Pons (tissue), 1 donor: ENCODE data around the gene INAVA.

Experiments used
- DNase-seq: peaks from one replicate; pipeline ENCODE4 v3.0.0-alpha.2; 2016; ENCODE audit warnings: low spot score

INAVA gene

GRCh38 chr1:200894712-200895442, at the start of gene INAVA:
Gene INAVA (plus strand): TSS chr1:200894900. CDS start chr1:200898401, 3,501 bp downstream.
- no peak for DNase-seq

- DNase-seq: no peak
Measured at GRCh38 chr1:200845360-200845759, 49.3 kb upstream of the INAVA start.

- DNase-seq: no peak
Measured at GRCh38 chr1:200846398-200846797, 48.3 kb upstream of the INAVA start.

DNA sequence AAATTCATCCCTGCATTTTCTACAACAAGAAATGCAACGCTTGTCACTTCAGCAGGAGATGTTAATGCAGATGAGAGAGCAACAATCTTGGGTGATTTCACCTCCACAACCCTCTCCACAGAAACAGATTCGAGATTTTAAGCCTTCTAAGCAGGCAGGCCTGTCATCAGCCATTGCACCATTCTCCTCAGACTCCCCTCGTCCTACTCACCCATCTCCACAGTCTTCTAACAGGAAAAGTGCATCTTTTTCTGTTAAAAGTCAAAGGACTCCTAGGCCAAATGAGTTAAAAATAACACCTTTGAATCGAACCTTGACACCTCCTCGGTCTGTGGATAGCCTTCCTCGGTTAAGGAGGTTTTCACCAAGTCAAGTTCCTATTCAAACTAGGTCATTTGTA, 45.3 kb upstream of the INAVA start:
- no peak for DNase-seq

DNA sequence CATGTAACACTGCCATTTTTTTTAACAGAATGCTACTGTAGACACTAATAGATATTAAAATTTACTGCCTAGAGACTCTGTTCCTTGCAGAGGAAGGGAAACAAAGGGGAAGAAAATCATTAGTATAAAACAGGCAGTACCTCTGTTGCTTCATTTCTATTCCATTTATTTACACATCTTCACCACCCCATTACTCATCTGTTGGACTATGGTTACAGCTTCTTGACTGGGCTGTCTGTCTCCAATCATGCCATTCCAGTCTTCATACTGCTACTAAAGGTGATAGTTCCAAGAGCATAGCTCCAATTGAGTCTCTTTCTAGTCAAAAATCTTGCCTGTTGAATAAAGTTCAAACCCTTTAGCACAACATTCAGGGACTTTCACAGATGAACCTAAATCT, 44.1 kb upstream of the INAVA start:
- DNase-seq: no peak

- no peak for DNase-seq
Measured at GRCh38 chr1:200856716-200857357, 37.9 kb upstream of the INAVA start.

DNA sequence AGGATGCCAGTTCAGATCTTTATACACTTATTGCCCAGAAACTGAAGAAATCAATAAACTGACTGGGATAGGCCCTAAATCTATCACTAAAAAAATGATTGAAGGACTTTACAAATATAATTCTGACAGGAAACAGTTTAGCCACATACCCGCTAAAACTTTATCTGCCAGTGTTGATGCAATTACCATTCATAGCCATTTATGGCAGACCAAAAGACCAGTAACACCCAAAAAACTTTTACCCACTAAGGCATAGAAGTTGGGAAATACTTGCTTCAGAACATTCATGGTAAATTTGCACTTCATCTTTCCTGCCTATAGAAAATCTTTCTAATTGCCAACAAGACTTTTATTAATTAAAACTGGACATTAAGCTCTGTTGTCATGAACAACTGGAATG, 36.9 kb upstream of the INAVA start:
- no peak for DNase-seq

GRCh38 chr1:200861937-200862647, 32.6 kb upstream of the INAVA start:
- no peak for DNase-seq

DNA sequence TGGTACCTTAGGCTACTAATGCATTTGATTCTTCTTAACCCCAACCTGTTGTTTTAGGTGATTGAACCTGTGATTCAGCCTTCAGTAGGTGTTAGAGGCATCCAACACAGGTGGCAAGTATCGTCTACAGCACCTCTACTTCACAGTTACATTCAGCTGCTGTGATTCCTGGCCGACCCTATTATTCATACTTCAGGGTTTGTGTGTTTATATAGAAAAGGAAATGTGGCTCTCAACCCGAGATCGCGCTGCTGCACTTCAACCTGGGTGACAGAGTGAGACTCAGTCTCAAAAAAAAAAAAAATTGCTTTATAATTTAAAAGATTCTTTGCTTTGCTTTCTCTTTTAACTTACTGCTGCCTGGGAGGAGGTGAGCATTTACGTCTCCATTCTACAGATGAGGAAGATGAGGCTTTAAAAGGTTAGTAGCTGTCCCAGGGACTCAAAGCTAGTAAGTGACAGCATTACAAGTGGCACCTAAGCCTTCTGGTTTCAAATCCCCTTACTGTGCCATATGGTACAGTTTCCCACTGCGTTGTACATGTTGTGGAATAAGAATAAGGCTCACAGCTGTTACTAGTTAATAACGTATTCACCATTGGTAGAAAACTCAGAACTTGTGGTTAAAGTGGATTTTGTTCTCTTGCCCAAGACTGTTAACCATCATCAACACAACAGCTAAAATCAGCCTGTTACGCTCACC, 31.8 kb upstream of the INAVA start:
- no peak for DNase-seq

- DNase-seq: no peak
Measured at GRCh38 chr1:200866116-200866515, 28.6 kb upstream of the INAVA start.

- DNase-seq: no peak
Measured at GRCh38 chr1:200866521-200866920, 28.2 kb upstream of the INAVA start.

DNA sequence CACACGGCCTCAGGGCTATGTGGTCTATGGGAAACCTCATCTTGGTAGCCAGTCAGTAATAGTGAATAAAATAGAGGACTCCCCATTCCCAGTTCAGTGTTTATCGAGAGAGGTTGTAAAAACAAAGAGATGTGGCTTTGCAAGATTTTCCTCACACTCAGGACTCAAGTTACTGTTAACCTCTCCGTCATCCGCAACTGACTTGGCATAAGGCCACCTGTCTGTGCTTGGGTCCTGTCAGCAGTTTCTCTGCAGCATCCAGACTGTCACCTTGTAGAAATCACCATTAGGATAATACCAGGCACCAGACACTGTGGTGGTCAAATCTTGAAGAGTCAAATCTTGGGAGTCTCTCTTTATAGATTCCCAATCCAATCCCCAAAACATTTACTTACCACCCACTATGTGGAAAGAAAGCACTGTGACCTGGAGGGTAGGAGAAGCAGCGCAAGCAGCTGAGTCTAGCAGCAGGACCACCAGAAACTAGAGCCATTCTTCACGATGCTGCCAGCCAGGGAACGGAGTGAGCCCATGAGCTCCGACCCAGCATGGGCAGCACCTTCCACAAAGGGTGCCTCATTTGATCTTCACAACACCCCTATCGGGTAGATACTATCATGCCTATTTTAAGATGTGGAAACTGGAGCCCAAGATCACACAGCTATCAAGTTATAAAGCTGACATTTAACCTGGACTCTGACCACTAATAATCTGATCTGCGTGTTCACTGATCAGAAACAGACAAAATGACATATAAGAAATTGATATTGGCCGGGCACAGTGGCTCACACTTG, 27.5 kb upstream of the INAVA start:
- DNase-seq: no peak

DNA sequence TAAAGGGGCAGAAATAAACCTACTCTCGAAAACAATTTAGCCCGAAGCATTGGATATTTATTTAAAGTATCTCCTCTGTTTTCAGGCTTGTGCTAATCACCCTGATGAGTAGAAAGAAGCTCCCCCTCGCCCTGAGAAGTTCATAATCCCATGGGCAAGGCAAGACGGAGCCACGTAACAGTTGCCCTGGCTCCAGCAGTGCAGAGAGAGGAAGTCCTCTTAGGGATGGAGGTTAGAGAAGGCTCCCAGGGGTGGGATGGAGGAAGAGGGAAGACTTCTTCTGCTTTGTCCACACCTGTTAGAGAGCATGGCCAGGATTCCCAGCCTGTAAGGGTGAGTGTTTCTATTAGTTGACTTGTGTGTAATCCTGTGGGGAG, 25.3 kb upstream of the INAVA start:
- no peak for DNase-seq

DNA sequence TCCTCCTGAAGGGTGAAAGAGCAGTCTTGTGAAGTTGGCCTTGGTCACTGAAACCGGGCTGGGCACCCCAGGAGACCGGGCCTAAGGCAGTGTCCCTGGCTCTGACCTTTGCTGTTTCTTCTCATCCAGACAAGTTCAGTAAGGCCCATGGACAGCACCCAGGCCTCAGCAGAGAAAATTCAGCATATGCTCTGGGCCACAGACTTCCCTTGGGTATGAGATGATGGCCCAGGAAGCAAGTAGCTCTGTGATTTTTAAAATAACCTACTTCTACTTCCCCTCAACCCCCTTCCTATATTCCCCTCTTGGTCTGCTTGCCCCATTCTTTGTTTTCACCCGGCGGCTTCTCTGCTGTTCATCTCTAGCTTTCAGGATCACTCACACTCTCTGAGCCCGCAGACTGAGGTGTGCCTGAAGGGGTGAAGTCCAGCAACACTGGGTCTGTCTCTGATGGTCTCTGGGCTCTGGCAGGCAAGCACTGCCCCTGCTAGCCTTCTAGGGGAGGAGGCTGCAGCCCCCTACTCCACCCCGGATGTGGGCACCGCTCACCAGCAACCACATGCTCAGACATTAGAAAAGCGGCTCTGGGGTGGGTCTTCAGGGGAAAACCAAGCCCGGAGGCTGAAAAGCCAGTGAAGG, 24.8 kb upstream of the INAVA start:
- no peak for DNase-seq

- no peak for DNase-seq
Measured at GRCh38 chr1:200872446-200873115, 22.1 kb upstream of the INAVA start, which contains the start of gene GPR25. Gene GPR25 (plus strand): TSS chr1:200872981. CDS start chr1:200873038, 57 bp downstream.

GRCh38 chr1:200873116-200873670, 21.5 kb upstream of the INAVA start:
- DNase-seq: no peak

DNA sequence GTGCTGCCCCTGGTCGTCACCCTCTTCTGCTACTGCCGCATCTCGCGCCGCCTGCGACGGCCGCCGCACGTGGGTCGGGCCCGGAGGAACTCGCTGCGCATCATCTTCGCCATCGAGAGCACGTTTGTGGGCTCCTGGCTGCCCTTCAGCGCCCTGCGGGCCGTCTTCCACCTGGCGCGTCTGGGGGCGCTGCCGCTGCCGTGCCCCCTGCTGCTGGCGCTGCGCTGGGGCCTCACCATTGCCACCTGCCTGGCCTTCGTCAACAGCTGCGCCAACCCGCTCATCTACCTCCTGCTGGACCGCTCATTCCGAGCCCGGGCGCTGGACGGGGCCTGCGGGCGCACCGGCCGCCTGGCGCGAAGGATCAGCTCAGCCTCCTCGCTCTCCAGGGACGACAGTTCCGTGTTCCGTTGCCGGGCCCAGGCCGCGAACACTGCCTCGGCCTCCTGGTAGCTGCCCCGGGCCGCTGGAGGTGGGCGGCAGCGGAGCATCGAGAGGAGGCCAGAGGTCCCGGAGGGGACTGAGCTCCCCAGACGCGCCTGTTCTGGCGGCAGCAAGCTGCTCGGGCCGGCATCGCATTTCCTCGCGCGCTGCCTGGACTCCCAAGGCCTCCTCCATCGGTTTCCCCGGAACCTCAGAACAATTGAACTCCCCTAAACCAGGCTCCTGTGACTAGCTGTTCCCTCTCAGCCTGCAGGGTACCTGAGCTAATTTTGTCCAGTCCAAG, 20.9 kb upstream of the INAVA start:
- DNase-seq: no peak

GRCh38 chr1:200874694-200875093, 20.0 kb upstream of the INAVA start:
- no peak for DNase-seq

DNA sequence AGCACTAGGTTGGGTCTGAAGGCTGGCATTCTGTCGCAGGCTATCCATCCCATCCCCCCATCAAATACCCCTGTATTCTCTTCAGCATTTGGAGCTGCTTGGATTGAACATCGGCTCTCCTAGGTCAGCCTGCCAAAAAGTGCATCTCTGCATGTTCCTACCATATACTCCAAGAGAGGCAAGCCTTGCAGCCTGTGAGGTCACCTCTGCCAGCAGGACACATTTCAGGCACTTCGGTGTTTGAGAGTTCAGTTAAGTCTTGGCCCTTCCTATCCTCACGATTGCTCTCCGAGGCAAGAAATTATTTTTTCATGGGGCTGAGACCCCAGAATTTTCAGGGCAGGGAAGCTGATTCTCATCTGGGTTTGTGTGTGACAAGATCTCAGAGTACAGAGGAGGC, 19.3 kb upstream of the INAVA start:
- DNase-seq: no peak

DNA sequence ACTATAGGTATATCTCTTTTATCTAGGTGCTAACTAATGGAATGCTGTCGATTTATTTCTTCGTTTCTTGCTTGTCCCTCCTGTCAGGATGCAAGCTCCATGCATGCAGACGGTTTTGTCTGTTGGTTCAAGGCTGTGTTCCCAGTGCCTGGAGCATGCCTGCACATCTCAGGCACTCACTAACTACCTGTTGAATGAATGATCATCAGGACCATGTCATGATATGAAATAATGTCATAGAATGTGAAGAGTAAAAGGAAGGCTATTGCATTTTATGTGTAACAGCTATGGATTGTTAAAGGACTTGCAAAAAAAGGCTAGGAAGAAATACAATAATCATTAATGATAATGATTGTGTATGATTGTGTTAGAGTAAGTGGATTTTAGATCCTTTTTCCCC, 17.7 kb upstream of the INAVA start:
- DNase-seq: no peak
